GM19025 (cell line): Measurements from ENCODE around the gene LAX1.
"Not testable (repeated sequence)": the region's sequence is repeated elsewhere in the genome, so short reads cannot be mapped to it uniquely, and the experiment has no call there.

Source experiments
- ATAC-seq: cut with Tn5 transposase; IDR thresholded peaks from one replicate; pipeline ENCODE4 v1.9.1; 2021; ENCODE audit warnings: mild to moderate bottlenecking, low read depth, moderate library complexity; ENCODE audit not compliant: unreplicated experiment

LAX1 gene

DNA sequence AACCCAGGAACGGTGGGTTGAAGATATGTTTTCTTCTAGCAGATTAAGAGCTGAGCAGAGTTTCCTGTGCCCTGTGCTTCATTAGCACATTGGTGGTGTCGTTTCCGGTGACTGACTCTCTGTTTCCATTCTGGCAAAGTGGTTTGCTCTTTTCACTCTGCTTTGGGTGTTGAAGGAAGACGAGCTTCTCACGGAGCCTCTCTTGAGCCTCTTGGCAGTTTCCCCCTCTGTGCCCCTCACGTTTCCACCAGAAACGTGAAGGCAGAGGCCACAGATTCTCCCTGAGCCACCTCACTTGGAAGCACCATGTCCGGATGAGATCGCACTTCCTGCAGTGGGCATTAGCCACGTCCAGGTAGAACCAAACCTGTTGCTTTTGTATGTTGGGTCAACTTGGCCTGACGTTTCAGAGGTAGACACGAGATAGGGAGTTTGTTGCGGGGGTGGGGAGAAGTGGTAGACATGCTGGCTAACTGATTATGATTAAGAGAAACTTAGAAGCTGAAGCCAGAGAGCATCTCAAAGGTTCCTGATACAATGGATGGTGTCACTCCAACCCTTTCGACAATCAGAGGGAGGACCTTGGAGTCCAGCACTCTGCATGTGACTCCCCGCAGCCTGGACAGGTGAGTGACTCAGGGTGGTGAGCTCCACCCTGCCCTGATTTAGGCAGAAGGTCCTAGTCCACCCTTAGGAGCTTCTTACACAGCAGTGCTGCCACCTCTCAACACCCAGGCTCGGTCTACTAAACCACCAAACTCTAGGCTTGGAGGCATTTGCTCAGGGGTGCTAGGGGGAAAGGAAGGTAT, at the start of gene LAX1:
Gene LAX1, plus strand, starts transcription at position 155 of the 809 bp plus-strand sequence. Its CDS starts 383 bp downstream, at position 538.
- ATAC-seq: peak; percentile 69

GRCh38 chr1:203717120-203717519, 47.9 kb upstream of the LAX1 start:
- no peak for ATAC-seq

GRCh38 chr1:203720242-203720641, 44.7 kb upstream of the LAX1 start:
- ATAC-seq: no peak

DNA sequence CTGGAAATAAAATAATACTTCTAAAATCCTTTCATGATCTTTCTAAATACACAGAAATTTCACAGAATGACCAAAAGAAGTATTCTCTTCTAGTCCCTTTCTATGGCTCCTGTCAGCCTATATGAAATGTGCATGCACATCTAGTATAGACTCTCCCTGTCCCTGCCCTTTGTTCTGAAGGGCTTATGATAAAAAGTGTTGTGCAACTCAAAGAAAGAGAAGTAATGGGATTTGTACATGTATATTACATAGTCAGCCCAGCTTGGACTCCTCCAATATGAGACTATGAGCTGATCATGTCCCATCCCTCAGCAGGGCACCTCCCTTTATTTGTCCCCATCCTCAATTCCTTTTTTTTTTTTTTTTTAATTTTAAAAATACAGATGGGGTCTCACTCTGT, 42.1 kb upstream of the LAX1 start:
- no peak for ATAC-seq

- ATAC-seq: no peak
Observed at GRCh38 chr1:203726417-203726867, 38.5 kb upstream of the LAX1 start.

GRCh38 chr1:203733009-203733863, 31.7 kb upstream of the LAX1 start:
- no peak for ATAC-seq

GRCh38 chr1:203742436-203742835, 22.5 kb upstream of the LAX1 start:
- no peak for ATAC-seq

- ATAC-seq: no peak
Observed at GRCh38 chr1:203743091-203743571, 21.9 kb upstream of the LAX1 start.

- ATAC-seq: no peak
Observed at GRCh38 chr1:203744075-203744972, 20.7 kb upstream of the LAX1 start.

GRCh38 chr1:203746281-203746680, 18.7 kb upstream of the LAX1 start:
- no peak for ATAC-seq

GRCh38 chr1:203751051-203751450, 13.9 kb upstream of the LAX1 start:
- ATAC-seq: no peak

GRCh38 chr1:203751618-203752361, 13.2 kb upstream of the LAX1 start:
- not testable (repeated sequence) for ATAC-seq

DNA sequence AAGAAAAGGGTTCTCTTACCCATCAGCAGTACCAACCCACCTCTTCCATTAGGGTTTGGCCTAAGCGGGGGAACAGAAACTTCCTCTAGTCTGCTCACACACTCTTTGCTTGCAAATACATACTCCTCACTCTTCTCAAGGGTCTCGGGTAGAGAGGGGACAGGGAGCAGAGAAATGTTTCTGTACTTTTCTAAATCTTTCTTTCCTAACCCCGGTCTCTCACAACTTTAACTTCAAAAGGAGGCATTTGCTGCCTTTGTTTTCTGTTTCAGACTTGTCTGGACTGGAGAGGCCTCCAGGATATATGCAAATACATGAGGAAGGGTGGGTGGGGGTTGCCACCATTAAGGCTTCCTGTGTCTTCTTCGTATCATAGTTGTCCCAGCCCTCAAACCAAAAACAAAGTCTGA, 10.5 kb upstream of the LAX1 start:
- ATAC-seq: no peak

DNA sequence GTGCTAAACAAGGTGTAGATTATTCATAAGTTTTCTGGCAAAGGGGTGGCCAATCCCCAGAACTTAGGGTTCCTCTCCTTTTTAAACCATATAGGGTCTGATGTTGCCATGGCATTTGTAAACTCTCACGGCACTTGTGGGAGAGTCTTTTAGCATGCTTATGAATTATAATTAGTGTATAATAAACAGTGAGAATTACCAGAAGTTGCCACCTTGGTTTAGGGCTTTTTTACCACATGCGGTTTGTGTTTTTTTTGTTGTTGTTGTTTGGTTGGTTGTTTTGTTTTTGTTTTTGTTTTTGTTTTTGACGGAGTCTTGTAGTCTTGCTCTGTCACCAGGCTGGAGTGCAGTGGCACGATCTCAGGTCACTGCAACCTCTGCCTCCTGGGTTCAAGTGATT, 8.9 kb upstream of the LAX1 start:
- ATAC-seq: no peak

- ATAC-seq: not testable (repeated sequence)
Observed at GRCh38 chr1:203758749-203759148, 6.2 kb upstream of the LAX1 start.

- no peak for ATAC-seq
Observed at GRCh38 chr1:203760506-203760905, 4.5 kb upstream of the LAX1 start.

- not testable (repeated sequence) for ATAC-seq
Observed at GRCh38 chr1:203761958-203762357, 3.0 kb upstream of the LAX1 start.

GRCh38 chr1:203763505-203763904, 1.5 kb upstream of the LAX1 start:
- ATAC-seq: no peak
